Endodermal cell (in vitro differentiated cells): ENCODE measurements around the gene LGALS7. TPM values are rescaled to one million over a fixed set of nuclear protein-coding genes. Genes with fewer than 3 reads are reported as not detected.

Source experiments
- DNase-seq: peaks from one replicate; pipeline ENCODE4 v3.0.0-alpha.2; 2017
- H3K27ac ChIP-seq: 2 replicates; pipeline ENCODE4 v1.5.1; 2013; ENCODE audit warnings: mild to moderate bottlenecking, low read depth, low read length, moderate library complexity
- H3K27me3 ChIP-seq: 2 replicates; pipeline ENCODE4 v1.6.1; 2013; ENCODE audit warnings: mild to moderate bottlenecking, low read length, moderate library complexity; ENCODE audit not compliant: insufficient read depth, control insufficient read depth, poor library complexity, severe bottlenecking
- H3K36me3 ChIP-seq: 2 replicates; pipeline ENCODE4 v1.7.0; 2013; ENCODE audit warnings: mild to moderate bottlenecking, low read length, moderate library complexity; ENCODE audit not compliant: control insufficient read depth, insufficient read depth
- H3K4me1 ChIP-seq: one replicate; pipeline ENCODE4 v1.7.0; 2013; ENCODE audit warnings: low read length; ENCODE audit not compliant: control insufficient read depth, insufficient read depth
- H3K4me3 ChIP-seq: 2 replicates; pipeline ENCODE4 v1.5.1; 2013; ENCODE audit warnings: mild to moderate bottlenecking, low read length, moderate library complexity
- H3K9ac ChIP-seq: 2 replicates; pipeline ENCODE4 v1.6.1; 2013; ENCODE audit warnings: mild to moderate bottlenecking, low read length, moderate library complexity; ENCODE audit not compliant: poor library complexity, severe bottlenecking; ENCODE audit errors: extremely low read depth
- H3K9me3 ChIP-seq: 2 replicates; pipeline ENCODE4 v1.6.1; 2013; ENCODE audit warnings: mild to moderate bottlenecking, low read length, moderate library complexity; ENCODE audit not compliant: control insufficient read depth
- H3K27ac Mint-ChIP-seq: 2 replicates; pipeline ENCODE4 v1.8.0; 2020; ENCODE audit warnings: mixed read lengths
- H3K27me3 Mint-ChIP-seq: 2 replicates; pipeline ENCODE4 v1.8.0; 2021; ENCODE audit warnings: mild to moderate bottlenecking, mixed read lengths; ENCODE audit not compliant: insufficient read depth
- H3K36me3 Mint-ChIP-seq: 2 replicates; pipeline ENCODE4 v1.8.0; 2020; ENCODE audit warnings: low read depth, mixed read lengths
- H3K4me1 Mint-ChIP-seq: 2 replicates; pipeline ENCODE4 v1.8.0; 2020; ENCODE audit warnings: mixed read lengths
- H3K4me3 Mint-ChIP-seq: 2 replicates; pipeline ENCODE4 v1.8.0; 2020; ENCODE audit warnings: mild to moderate bottlenecking, moderate library complexity, mixed read lengths
- H3K9me3 Mint-ChIP-seq: 2 replicates; pipeline ENCODE4 v1.8.0; 2020; ENCODE audit warnings: mild to moderate bottlenecking, mixed read lengths
- WGBS, 2 experiments: methylation state at CpG; one replicate each; pipeline versions ENCODE4 v1.1.5 to v1.1.7; 2013; ENCODE audit warnings: missing lambda C conversion rate in 2 of 2, mixed read lengths in 1 of 2; ENCODE audit not compliant: insufficient coverage in 1 of 2, insufficient read length in 1 of 2; 5-methylcytosine and 5-hydroxymethylcytosine counted together
- total RNA-seq, 2 donors: library from RNA; stranded (reverse); fragmentation: NEBNext Ultra II Directional in 1 of 2; extraction: Animal tissue kit (Norgen Biotek cat#: 25700) in 1 of 2; gene quantifications; 2 replicates in 1 of 2; 3 replicates in 1 of 2; pipeline ENCODE4 v1.2.1, GENCODE V29; 2021
- TF ChIP-seq, protein P1 (sequence below): fragments of 200-600 bp; sonication (generic); conservative IDR thresholded peaks from 2 replicates; pipeline ENCODE4 v1.5.0; 2021; ENCODE audit warnings: antibody characterized with exemption, mild to moderate bottlenecking

Gene LGALS7
- total RNA-seq, 2 donors from 2014 or later: 1.8 TPM; not detected in 1

DNA sequence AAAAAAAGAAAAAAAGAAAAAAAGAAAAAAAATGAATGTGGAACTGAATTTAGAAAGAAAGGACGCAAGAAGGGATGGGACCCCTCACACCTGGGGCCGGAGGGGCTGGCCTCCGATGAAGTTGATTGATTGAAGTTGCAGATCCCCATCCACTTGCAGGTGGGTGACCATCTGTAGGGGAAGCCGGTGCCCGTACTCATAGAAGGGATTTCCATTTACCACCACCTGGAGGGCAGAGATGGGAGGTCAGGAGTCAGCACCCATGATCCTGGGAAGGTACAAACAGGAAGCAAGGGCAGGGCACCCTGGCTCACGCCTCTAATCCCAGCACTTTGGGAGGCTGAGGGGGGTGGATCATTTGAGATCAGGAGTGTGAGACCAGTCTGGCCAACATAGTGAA is 33.1 kb upstream of the LGALS7 start:
- Histone ChIP-seq H3K27me3 (no peaks in the 10 kb centered on the region), H3K9ac (no peak overlapping the region), H3K27ac (no peak overlapping the region), H3K36me3 (no peaks in the 10 kb centered on the region), H3K4me3 (no peak overlapping the region), H3K4me1 (no peaks in the 10 kb centered on the region), H3K9me3 (no peaks in the 10 kb centered on the region)
- H3K36me3 Mint-ChIP-seq: no peaks in the 10 kb centered on the region
- H3K9me3 Mint-ChIP-seq: peaks cover 11% of the 10 kb centered on the region
- DNase-seq: no peak
- peaks cover 4% of the 10 kb centered on the region for H3K4me1 Mint-ChIP-seq
- WGBS, 2 experiments: 95 to 100% methylated on average over 5 to 6 of the region's 6 CpGs
- TF ChIP-seq, protein P1, sequence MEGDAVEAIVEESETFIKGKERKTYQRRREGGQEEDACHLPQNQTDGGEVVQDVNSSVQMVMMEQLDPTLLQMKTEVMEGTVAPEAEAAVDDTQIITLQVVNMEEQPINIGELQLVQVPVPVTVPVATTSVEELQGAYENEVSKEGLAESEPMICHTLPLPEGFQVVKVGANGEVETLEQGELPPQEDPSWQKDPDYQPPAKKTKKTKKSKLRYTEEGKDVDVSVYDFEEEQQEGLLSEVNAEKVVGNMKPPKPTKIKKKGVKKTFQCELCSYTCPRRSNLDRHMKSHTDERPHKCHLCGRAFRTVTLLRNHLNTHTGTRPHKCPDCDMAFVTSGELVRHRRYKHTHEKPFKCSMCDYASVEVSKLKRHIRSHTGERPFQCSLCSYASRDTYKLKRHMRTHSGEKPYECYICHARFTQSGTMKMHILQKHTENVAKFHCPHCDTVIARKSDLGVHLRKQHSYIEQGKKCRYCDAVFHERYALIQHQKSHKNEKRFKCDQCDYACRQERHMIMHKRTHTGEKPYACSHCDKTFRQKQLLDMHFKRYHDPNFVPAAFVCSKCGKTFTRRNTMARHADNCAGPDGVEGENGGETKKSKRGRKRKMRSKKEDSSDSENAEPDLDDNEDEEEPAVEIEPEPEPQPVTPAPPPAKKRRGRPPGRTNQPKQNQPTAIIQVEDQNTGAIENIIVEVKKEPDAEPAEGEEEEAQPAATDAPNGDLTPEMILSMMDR: no peak
- no peak overlapping the region for H3K4me3 Mint-ChIP-seq
- H3K27ac Mint-ChIP-seq: no peak overlapping the region
- peaks cover 8% of the 10 kb centered on the region for H3K27me3 Mint-ChIP-seq

DNA sequence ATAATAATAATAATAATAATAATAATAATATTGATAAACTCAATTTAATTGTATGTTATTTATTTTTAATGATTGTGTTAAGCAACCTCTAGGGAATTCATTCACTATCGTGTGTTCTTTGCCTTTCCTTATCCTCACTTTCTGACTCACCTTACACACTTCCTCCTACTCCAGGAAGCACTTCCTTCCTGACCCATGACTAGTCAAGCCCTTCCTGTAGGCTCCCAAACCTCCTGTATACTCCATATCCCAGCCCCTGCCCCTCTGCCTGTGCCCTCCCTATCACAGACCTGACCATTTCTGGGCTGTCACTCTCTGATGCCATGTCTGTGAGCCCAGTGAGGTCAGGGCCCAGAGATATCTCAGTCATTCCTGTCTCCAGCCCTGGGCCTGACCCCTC is 31.9 kb upstream of the LGALS7 start:
- Histone ChIP-seq H3K9ac (no peak overlapping the region), H3K9me3 (no peaks in the 10 kb centered on the region), H3K36me3 (no peaks in the 10 kb centered on the region), H3K27ac (no peak overlapping the region), H3K27me3 (no peaks in the 10 kb centered on the region), H3K4me3 (no peak overlapping the region), H3K4me1 (no peaks in the 10 kb centered on the region)
- no peak overlapping the region for H3K27ac Mint-ChIP-seq
- no peaks in the 10 kb centered on the region for H3K36me3 Mint-ChIP-seq
- H3K9me3 Mint-ChIP-seq: peaks cover 11% of the 10 kb centered on the region
- H3K4me3 Mint-ChIP-seq: no peak overlapping the region
- WGBS, 2 experiments: 75 to 94% methylated on average over 1 of the region's 1 CpG
- no peak for DNase-seq
- TF ChIP-seq, protein P1: no peak
- peaks cover 8% of the 10 kb centered on the region for H3K27me3 Mint-ChIP-seq
- peaks cover 4% of the 10 kb centered on the region for H3K4me1 Mint-ChIP-seq

DNA sequence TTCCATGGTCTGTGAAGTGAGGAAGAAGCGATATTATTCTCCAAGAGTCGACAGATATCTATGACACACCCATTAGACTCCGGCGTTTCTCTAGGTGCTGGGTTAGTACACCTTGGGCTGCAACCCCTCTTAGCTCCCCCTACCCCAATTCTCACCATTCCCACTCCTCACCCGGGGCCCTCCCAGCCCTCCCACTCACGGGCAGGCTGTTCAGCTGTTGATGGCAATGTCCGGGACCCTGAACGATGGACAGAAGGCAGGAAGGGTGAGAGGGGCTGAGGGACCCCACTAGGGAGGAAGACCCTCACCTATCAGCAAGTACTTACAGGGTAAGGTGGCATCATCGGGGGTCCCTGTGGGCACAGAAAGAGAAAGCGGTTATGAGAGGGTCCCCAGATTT is 30.2 kb upstream of the LGALS7 start:
- DNase-seq: no peak
- peaks cover 14% of the 10 kb centered on the region for H3K9me3 Mint-ChIP-seq
- Histone ChIP-seq H3K9ac (no peak overlapping the region), H3K27ac (no peak overlapping the region), H3K27me3 (no peaks in the 10 kb centered on the region), H3K36me3 (no peaks in the 10 kb centered on the region), H3K4me3 (no peak overlapping the region), H3K9me3 (no peaks in the 10 kb centered on the region), H3K4me1 (no peaks in the 10 kb centered on the region)
- no peak overlapping the region for H3K4me3 Mint-ChIP-seq
- peaks cover 8% of the 10 kb centered on the region for H3K27me3 Mint-ChIP-seq
- TF ChIP-seq, protein P1: no peak
- no peaks in the 10 kb centered on the region for H3K36me3 Mint-ChIP-seq
- H3K27ac Mint-ChIP-seq: no peak overlapping the region
- H3K4me1 Mint-ChIP-seq: peaks cover 4% of the 10 kb centered on the region
- 95 to 97% methylated on average over 6 to 9 of the region's 10 CpGs for WGBS, 2 experiments
